HG03108 (cell line): ENCODE measurements around the gene PRRG2.

Experiments used
- ATAC-seq: cut with Tn5 transposase; IDR thresholded peaks from one replicate; pipeline ENCODE4 v1.9.1; 2021; ENCODE audit warnings: moderate library complexity; ENCODE audit not compliant: unreplicated experiment

The PRRG2 gene

GRCh38 chr19:49581007-49581508 is at the start of gene PRRG2:
PRRG2 (plus strand) TSS chr19:49581316; CDS start chr19:49583220, 1,904 bp downstream.
- no peak for ATAC-seq

- peak; percentile 63 for ATAC-seq
Observed at GRCh38 chr19:49533551-49534488, 47.3 kb upstream of the PRRG2 start.

DNA sequence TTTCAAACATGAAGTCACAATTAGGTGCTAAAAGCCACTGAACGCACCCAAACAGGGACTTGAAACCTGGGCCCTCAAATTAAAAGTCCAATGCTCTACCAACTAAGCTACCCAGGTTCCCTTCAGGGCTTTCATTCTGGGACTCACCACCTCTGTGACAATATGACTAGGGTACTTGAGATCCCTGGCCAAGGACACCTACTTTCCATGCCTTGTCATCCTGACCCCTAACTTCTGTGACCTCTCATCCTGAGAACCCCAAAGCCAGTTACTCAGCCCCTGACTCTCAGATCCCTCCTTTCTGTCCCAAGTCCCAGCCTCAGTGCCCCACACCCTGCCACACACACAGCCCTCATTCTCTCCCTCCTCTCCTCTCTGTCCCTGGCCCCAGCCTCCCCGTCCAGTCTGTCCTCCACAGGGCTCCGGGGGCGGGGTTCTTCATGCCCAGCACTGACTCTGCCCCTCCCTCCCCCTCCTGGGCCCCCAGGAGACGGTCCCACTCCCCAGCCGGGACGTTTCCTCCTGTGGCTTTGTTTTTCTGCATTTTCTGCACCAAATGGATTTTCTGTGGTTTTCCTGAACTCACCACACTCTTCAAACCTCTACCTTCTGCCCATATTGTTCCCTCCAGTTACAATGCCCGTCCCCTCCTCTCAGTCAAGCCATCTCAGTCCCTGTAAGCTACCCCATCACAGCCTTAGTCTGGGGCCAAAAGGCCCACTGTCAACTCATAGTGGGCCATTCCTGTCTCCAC is 46.3 kb upstream of the PRRG2 start:
- no peak for ATAC-seq

- ATAC-seq = no peak
Observed at GRCh38 chr19:49536921-49537462, 44.1 kb upstream of the PRRG2 start.

- ATAC-seq = no peak
Observed at GRCh38 chr19:49538643-49539042, 42.5 kb upstream of the PRRG2 start.

DNA sequence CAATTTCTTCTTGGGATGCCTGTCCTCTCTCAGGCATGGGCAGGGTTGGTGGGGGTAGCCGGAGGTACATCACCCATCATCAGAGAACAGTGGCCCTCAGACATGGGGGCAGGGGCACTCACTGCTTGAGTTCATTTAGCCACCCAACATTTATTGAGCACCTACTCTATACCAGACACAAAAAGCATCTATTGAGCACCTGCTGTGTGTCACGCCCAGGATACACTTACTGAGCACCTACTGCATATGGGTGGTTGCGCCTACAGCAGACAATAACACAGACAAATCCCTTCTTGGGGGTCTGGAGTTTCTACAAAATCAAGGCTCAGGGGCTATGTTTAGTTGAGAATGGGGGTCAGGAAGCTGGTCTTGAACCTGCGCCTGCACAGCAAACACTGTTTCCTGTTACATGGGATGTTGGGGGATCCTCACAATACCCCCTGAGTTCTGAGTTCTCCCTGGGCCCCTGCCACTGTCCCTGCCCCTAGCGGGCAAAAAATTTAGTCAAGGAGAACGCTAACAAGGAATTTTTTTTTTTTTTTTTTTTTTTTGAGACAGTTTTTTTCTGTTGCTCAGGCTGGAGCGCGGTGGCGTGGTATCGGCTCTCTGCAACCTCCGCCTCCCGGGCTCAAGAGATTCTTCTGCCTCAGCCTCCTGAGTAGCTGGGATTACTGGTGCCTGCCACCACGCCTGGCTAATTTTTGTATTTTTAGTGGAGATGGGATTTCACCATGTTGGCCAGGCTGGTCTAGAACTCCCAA is 41.7 kb upstream of the PRRG2 start:
- ATAC-seq = no peak

GRCh38 chr19:49541914-49542313 is 39.2 kb upstream of the PRRG2 start:
- ATAC-seq = no peak

DNA sequence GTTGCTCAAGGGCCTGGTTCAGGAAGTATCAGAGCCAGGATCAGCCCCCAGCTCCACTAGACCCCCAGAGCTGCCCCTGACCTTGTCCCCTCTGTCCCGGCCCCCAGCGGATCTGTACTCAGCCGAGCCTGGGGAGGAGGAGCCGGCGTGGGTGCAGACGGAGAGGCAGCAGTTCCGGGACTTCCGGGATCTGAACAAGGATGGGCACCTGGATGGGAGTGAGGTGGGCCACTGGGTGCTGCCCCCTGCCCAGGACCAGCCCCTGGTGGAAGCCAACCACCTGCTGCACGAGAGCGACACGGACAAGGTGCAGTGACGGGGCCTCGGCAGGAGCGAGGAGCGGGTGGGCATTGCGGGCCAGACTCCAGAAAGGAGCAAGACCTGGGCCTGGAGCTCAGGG is 38.7 kb upstream of the PRRG2 start:
- no peak for ATAC-seq

- ATAC-seq = no peak
Observed at GRCh38 chr19:49543032-49543431, 38.1 kb upstream of the PRRG2 start.

DNA sequence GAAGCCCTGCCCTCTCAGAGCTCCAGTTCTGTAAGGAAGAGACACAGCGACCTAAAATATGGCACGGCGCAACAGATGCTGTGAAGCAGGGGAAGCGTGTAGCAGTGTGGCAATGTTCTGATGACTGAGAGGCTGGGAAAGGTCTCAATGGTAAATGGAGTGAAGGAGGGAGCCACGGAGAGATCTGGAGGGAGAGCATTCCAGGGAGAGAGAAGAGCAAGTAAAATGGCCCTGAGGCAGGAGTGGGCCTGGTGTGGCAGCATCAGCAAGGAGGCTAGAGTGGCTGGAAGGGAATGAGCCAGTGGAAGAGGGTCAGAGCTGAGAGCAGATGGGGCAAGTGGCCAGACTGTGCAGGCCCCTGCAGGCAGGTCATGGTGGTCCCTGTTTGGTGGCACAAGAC is 37.0 kb upstream of the PRRG2 start:
- ATAC-seq = no peak

DNA sequence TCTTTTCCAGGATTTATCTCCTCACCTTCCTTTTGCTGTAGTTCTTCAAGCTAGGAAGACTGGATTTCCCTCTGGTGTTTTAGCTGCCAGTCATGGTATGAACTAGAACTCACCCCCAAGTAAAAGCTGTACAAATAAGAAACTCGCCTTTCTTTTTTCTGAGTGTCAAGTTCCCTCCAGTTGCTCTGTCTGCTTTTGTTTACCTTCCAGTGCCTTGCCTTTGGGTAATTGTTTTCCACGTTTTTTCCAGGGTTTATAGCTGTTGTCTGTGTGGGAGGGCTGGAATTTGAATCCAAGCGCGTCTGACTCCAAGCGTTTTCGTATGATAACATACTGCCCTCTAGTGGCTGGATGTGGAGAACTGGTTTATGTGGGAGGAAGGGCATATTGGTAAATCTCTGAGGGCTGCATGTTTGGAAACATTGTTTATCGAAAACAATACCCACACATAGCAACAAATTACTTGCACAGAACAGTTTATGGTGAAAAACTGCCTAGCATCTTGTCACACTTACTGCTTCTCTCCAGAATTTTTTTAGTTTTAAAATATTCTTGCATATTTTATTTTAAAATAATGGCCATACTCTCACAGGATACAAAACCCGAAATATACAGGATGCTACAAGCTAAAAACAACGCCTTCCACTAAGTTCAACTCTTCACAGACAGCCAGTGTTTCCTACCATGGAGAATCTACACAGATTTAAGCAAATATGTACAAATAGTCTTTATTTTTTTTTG is 34.1 kb upstream of the PRRG2 start:
- no peak for ATAC-seq

DNA sequence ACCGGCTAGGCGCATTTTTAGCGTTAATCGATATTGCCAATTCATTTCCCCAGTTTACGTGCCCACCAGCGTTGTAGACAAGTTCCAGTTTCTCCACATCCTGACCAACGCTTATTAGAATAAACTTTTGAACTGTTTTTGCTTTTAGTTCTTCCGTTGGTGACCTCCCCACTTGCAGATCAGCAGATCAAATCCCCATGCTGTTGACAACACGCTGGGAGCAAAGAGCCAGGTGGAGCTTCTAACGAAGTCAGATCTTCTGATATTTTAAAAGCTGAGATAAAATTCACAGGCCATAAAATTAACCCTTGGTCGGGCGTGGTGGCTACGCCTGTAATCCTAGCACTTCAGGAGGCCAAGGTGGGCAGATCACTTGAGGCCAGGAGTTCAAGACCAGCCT is 32.1 kb upstream of the PRRG2 start:
- ATAC-seq = no peak

- no peak for ATAC-seq
Observed at GRCh38 chr19:49551531-49551930, 29.6 kb upstream of the PRRG2 start.

- no peak for ATAC-seq
Observed at GRCh38 chr19:49552749-49553148, 28.4 kb upstream of the PRRG2 start.

DNA sequence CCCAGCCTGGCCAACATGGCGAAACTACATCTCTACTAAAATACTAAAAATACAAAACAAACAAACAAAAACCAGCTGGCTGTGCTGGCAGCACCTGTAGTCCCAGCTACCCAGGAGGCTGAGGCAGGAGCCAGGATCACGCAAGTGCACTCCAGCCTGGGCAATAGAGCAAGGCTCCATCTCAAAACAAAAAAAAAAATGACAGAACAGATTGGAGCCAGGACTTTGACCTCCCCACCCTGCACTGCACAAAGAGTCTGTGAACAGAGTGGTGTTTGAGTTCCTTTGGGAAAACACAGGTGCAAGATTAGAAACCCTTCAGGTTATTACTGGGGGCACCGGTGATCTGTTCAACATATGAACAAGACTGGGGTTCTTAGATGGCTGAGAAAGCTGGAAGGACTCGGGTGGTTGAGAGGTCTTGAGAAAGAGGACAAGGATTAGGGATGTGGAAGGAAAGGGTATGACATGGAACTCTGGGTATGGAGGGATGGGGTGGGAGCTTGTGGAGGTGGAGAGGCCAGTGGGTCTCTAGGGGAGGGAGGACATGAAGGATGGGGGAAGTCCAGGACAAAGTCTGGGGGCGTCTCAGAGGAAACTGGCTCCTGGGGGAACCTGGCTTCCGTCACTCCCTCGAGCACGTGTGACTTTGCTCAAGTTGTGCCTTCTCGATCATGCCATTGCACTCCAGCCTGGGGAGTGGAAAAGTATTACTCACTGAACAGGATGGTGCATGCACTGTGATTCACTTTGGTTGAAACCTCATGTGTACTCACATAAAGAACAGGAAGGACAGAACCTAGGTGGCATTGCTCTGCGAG is 27.5 kb upstream of the PRRG2 start:
- no peak for ATAC-seq

DNA sequence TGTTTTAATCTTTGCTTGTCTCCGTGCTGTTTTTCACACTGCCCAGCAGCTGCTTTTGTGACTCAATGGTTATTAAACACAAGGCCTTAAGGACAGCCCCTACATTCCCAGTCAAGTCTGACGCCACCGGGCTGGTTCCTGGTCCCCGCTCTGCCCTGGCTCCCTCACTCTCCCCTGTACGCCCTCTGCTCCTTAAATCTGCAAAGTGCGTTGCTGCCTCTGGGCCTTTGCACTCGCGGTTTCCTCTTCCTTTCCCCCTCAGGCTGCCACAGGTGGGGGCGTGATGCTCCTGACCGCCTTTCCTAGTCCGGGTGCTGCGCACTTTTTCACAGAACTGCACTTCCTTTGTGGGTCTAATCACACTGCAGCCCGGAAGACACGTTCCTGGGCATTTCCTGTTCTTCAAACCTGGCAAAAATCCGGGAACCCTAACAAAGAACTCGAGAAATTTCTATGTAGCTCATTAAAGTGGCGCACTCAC is 26.4 kb upstream of the PRRG2 start:
- ATAC-seq = no peak

GRCh38 chr19:49555600-49556411 is 25.3 kb upstream of the PRRG2 start:
- no peak for ATAC-seq
